Measurements from ENCODE around the gene SYF2.

The SYF2 gene

DNA sequence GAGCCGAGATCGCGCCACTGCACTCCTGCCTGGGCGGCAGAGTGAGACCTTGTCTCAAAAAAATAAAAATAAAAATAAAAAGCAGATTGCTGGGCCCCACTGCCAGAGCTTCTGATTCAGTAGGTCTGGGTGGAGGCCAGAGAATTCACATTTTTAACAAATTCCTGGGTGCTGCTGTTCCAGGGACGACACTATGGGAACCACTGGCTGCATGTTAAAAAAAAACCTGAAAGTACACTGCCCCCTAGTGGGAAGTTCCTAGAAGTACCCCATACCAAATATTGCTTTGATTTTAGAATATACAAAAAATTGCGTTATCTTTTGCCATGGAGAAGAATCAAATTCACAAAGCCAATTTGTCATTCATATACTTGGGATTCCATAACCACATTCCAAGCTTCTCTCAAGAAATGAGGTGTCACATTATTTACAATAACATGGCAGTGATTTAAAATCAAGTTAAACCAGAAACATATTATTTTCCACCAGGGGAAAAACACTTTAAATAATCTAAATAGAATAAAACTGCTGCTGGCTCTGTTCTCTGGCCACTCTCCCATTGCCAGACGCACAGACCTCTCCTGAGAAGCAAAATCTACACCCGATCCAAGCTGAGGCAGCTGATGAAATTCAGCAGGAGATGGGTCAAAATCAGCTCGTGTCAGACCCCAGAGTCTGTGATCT is 27.4 kb downstream of the SYF2 start:
- Histone ChIP-seq H3K9me3 (ENCODE audit: control insufficient read depth, insufficient read depth, low read length) (no peaks in the 10 kb centered on the region), H3K79me2 (ENCODE audit: control insufficient read depth, low read length) (no peaks in the 10 kb centered on the region), H3K36me3 (ENCODE audit: control insufficient read depth, low read length) (no peaks in the 10 kb centered on the region), H3K4me2 (ENCODE audit: low read length) (no peak overlapping the region), H3K27me3 (ENCODE audit: control insufficient read depth, low read length) (peaks cover 16% of the 10 kb centered on the region; the same call in 1 of the 2 replicates), H3K4me1 (ENCODE audit: control insufficient read depth, low read length) (no peaks in the 10 kb centered on the region), H3K27ac (ENCODE audit: low read depth, low read length) (no peak overlapping the region), H3K4me3 (ENCODE audit: low read length) (no peak overlapping the region), H3F3A (ENCODE audit: control insufficient read depth, insufficient read depth) (no peaks in the 10 kb centered on the region), H4K20me1 (ENCODE audit: control insufficient read depth, insufficient read depth, low read depth, low read length) (no peaks in the 10 kb centered on the region), H3K9me2 (replicated peaks; ENCODE audit: control insufficient read depth, low read length) (no peaks in the 10 kb centered on the region)
- TF ChIP-seq EZH2phosphoT487 (IDR thresholded peaks at IDR 0.05; ENCODE audit: borderline replicate concordance, low read length), result no peak
- TF ChIP-seq, protein P1, sequence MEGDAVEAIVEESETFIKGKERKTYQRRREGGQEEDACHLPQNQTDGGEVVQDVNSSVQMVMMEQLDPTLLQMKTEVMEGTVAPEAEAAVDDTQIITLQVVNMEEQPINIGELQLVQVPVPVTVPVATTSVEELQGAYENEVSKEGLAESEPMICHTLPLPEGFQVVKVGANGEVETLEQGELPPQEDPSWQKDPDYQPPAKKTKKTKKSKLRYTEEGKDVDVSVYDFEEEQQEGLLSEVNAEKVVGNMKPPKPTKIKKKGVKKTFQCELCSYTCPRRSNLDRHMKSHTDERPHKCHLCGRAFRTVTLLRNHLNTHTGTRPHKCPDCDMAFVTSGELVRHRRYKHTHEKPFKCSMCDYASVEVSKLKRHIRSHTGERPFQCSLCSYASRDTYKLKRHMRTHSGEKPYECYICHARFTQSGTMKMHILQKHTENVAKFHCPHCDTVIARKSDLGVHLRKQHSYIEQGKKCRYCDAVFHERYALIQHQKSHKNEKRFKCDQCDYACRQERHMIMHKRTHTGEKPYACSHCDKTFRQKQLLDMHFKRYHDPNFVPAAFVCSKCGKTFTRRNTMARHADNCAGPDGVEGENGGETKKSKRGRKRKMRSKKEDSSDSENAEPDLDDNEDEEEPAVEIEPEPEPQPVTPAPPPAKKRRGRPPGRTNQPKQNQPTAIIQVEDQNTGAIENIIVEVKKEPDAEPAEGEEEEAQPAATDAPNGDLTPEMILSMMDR (IDR thresholded peaks at IDR 0.05; ENCODE audit: low read depth, low read length, poor library complexity, severe bottlenecking), result peak; percentile 72

DNA sequence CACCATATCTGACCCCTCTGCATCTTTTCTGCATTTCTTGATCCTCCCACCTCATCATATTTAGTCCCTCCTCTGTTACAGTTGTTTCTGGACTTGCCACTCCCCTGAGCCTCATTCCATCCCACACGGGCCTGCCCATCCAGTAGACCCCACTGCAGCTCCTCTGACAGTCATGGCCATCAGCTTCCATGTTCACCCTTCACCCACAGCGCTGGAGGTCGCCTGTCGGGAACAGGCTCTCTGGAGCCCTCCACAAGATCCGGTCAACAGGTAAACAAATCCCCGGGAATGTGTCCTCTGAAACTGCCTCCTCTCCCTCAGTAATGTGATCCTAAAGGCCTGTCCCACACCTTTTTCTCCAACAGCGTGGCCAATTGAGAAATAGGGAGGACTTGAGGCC is 31.3 kb downstream of the SYF2 start:
- Histone ChIP-seq H3K9me2 (replicated peaks; ENCODE audit: control insufficient read depth, low read length) (no peaks in the 10 kb centered on the region), H3F3A (ENCODE audit: control insufficient read depth, insufficient read depth) (no peaks in the 10 kb centered on the region)
- no peak for TF ChIP-seq EZH2phosphoT487 (IDR thresholded peaks at IDR 0.05; ENCODE audit: borderline replicate concordance, low read length)
- TF ChIP-seq, protein P1 (IDR thresholded peaks at IDR 0.05; ENCODE audit: low read depth, low read length, poor library complexity, severe bottlenecking), result no peak

DNA sequence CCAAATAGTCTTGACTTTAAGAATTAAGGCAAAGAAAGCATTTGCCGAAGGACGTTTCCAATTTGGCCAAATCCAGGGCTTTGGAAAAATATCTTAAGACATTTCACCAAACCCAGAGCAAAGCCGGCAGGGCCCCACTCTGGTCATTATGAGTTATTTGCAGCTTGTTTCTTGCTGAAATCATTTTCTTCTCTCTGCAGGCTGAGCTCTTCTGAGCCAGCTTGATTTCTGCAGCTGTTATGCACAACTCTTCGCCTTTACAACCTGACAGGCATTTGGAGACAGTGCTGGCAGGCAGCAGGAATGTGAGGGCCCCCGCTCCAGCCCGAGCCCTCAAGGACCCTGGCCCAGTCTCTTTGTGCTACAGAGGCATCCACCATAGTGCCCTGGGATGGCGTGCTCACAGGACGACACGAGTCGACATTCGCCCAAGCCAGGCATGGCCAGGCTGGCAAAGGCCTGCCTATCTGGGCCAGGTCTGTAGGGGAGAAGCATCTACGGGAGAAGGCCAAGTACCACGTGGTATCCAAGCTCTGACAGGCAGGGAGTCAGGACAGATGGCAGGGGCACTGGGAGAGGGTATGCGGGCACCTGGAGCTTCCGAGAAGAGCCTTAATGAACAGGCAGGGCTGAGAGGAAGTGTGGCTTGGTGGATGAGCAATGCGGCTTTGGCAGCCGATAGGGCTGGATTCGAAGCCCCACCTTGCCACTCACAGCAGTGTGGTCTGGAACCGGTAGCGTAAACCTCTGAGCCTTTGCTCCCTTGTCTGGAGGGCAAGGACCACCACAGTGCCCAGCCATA is 32.3 kb downstream of the SYF2 start:
- Histone ChIP-seq H3K36me3 (ENCODE audit: control insufficient read depth, low read length) (no peaks in the 10 kb centered on the region), H3K4me1 (ENCODE audit: control insufficient read depth, low read length) (no peaks in the 10 kb centered on the region), H3K9me3 (ENCODE audit: control insufficient read depth, insufficient read depth, low read length) (no peaks in the 10 kb centered on the region), H3K27ac (ENCODE audit: low read depth, low read length) (no peak overlapping the region), H3K4me3 (ENCODE audit: low read length) (no peak overlapping the region), H3K9me2 (replicated peaks; ENCODE audit: control insufficient read depth, low read length) (no peaks in the 10 kb centered on the region), H3K27me3 (ENCODE audit: control insufficient read depth, low read length) (peaks cover 8% of the 10 kb centered on the region), H3F3A (ENCODE audit: control insufficient read depth, insufficient read depth) (no peaks in the 10 kb centered on the region), H4K20me1 (ENCODE audit: control insufficient read depth, insufficient read depth, low read depth, low read length) (no peaks in the 10 kb centered on the region), H3K79me2 (ENCODE audit: control insufficient read depth, low read length) (no peaks in the 10 kb centered on the region), H3K4me2 (ENCODE audit: low read length) (no peak overlapping the region)
- TF ChIP-seq, protein P1 (IDR thresholded peaks at IDR 0.05; ENCODE audit: low read depth, low read length, poor library complexity, severe bottlenecking), result no peak
- no peak for TF ChIP-seq EZH2phosphoT487 (IDR thresholded peaks at IDR 0.05; ENCODE audit: borderline replicate concordance, low read length)

More for the DNA sequence above, 31.3 kb downstream of the SYF2 start:
- H3K36me3 ChIP-seq (ENCODE audit: control insufficient read depth, low read length), result no peaks in the 10 kb centered on the region
- H3K27me3 ChIP-seq (ENCODE audit: control insufficient read depth, low read length), result peaks cover 17% of the 10 kb centered on the region
- no peaks in the 10 kb centered on the region for H3K9me3 ChIP-seq (ENCODE audit: control insufficient read depth, insufficient read depth, low read length)
- H3K79me2 ChIP-seq (ENCODE audit: control insufficient read depth, low read length), result no peaks in the 10 kb centered on the region
- H3K4me1 ChIP-seq (ENCODE audit: control insufficient read depth, low read length), result no peaks in the 10 kb centered on the region
- no peaks in the 10 kb centered on the region for H4K20me1 ChIP-seq (ENCODE audit: control insufficient read depth, insufficient read depth, low read depth, low read length)
- H3K4me3 ChIP-seq (ENCODE audit: low read length), result no peak overlapping the region
- no peak overlapping the region for H3K27ac ChIP-seq (ENCODE audit: low read depth, low read length)
- H3K4me2 ChIP-seq (ENCODE audit: low read length), result no peak overlapping the region
